Endothelial cell of umbilical vein (primary cell): ENCODE measurements around the gene MCM6. TPM values are rescaled to one million over a fixed set of nuclear protein-coding genes. Genes with fewer than 3 reads are reported as not detected.

ENCODE experiments used
- BruUV-seq: library from RNA; stranded (reverse); fragments of 400-500 nt; replicated peaks from 2 replicates; lab custom pipeline; 2021; lab: Mats Ljungman, UMichigan
- CTCF ChIA-PET: fragments of 300-600, 350-600 bp; sonication (Branson Sonifier 250); formaldehyde crosslinking; loops from one replicate; lab custom pipeline; 2021; ENCODE audit warnings: antibody characterized with exemption, inconsistent platforms; lab: Charles Lee
- POLR2A ChIA-PET: fragments of 300-600, 350-600 bp; sonication (Branson Sonifier 250); formaldehyde crosslinking; loops from one replicate; lab custom pipeline; 2021; ENCODE audit warnings: antibody characterized with exemption, inconsistent platforms; lab: Charles Lee
- DNase-seq: peaks from one replicate; pipeline ENCODE4 v3.0.0-alpha.2; 2011; ENCODE audit warnings: low read depth, low spot score
- FAIRE-seq: peaks from 2 replicates; lab custom pipeline; 2011; peaks lifted over from hg19 to GRCh38; lab: Jason Lieb, UNC
- H2AFZ ChIP-seq: 2 replicates; pipeline ENCODE4 v1.6.0; 2012; ENCODE audit warnings: low read depth, low read length, control low read depth, inconsistent platforms
- H3K27ac ChIP-seq: 2 replicates; pipeline ENCODE4 v1.5.1; 2011; ENCODE audit warnings: low read depth, mild to moderate bottlenecking, control low read depth, low read length, moderate library complexity; ENCODE audit not compliant: insufficient read depth
- H3K27me3 ChIP-seq, 2 experiments: 2 replicates each; pipeline versions ENCODE4 v1.6.0 to v1.6.1; 2011; ENCODE audit warnings: low read length in 2 of 2, mixed read lengths in 1 of 2; ENCODE audit not compliant: control insufficient read depth in 2 of 2, insufficient read depth in 2 of 2
- H3K36me3 ChIP-seq, 2 experiments: 2 replicates in 1 of 2; 3 replicates in 1 of 2; pipeline ENCODE4 v1.5.1; 2011; ENCODE audit warnings: low read length in 2 of 2, mild to moderate bottlenecking in 1 of 2, moderate library complexity in 1 of 2; ENCODE audit not compliant: control insufficient read depth in 2 of 2, insufficient read depth in 2 of 2; ENCODE audit errors: extremely low read depth in 1 of 2
- H3K4me1 ChIP-seq: 3 replicates; pipeline ENCODE4 v1.5.1; 2011; ENCODE audit warnings: mild to moderate bottlenecking, low read length; ENCODE audit not compliant: control insufficient read depth, insufficient read depth; ENCODE audit errors: extremely low read depth
- H3K4me2 ChIP-seq: 2 replicates; pipeline ENCODE4 v1.6.1; 2011; ENCODE audit warnings: low read length, control low read depth, mixed read lengths; ENCODE audit not compliant: insufficient read depth
- H3K4me3 ChIP-seq, 3 experiments: fragments of 200-600 bp in 1 of 3; sonication (generic), shearing (Covaris generic) in 1 of 3; replicated peaks in 1 of 3; 2 replicates each; pipeline ENCODE4 v1.5.1; 2011 to 2016; ENCODE audit warnings: control low read depth in 3 of 3, low read length in 3 of 3, mild to moderate bottlenecking in 2 of 3, inconsistent platforms in 1 of 3, low read depth in 1 of 3, moderate library complexity in 1 of 3; ENCODE audit not compliant: insufficient read depth in 1 of 3
- H3K79me2 ChIP-seq: 2 replicates; pipeline ENCODE4 v1.6.0; 2012; ENCODE audit warnings: low read length, inconsistent platforms; ENCODE audit not compliant: control insufficient read depth, insufficient read depth
- H3K9ac ChIP-seq: replicated peaks from 2 replicates; pipeline ENCODE3; 2011; ENCODE audit warnings: low read length, control low read depth; ENCODE audit not compliant: insufficient read depth; ENCODE audit errors: extremely low read depth
- H3K9me1 ChIP-seq: replicated peaks from 3 replicates; pipeline ENCODE4 v1.6.0; 2011; ENCODE audit warnings: mild to moderate bottlenecking, low read length; ENCODE audit not compliant: control insufficient read depth, insufficient read depth; ENCODE audit errors: extremely low read depth
- H3K9me3 ChIP-seq: replicated peaks from 2 replicates; pipeline ENCODE4 v1.5.1; 2012; ENCODE audit warnings: low read length, inconsistent platforms; ENCODE audit not compliant: control insufficient read depth, insufficient read depth
- H4K20me1 ChIP-seq: replicated peaks from 2 replicates; pipeline ENCODE3; 2011; ENCODE audit warnings: mild to moderate bottlenecking, low read length; ENCODE audit not compliant: control insufficient read depth, insufficient read depth; ENCODE audit errors: extremely low read depth
- EZH2 ChIP-seq: IDR thresholded peaks from 2 replicates; pipeline ENCODE4 v1.6.1; 2012; ENCODE audit warnings: borderline replicate concordance, low read depth, mild to moderate bottlenecking, moderate library complexity, low read length, inconsistent platforms; ENCODE audit not compliant: severe bottlenecking
- POLR2AphosphoS5 ChIP-seq: IDR thresholded peaks from 2 replicates; pipeline ENCODE4 v1.6.1; 2012; ENCODE audit warnings: low read depth, mild to moderate bottlenecking, control low read depth, low read length, moderate library complexity; ENCODE audit not compliant: insufficient read depth
- dilution Hi-C: fragments of 300-500 bp; cut with MboI; formaldehyde crosslinking; loops from one replicate; pipeline ENCODE4 v1.15.0; 2019; ENCODE audit warnings: low sequenced_read_pairs; ENCODE audit not compliant: extremely low pct_ligation_motif_present
- intact Hi-C: fragments of 100-400 bp; cut with micrococcal nuclease; formaldehyde crosslinking; loops from one replicate; pipeline ENCODE4 v1.10.0; 2022
- polyA plus RNA-seq, 4 experiments: library from polyadenylated mRNA; depleted of rRNA in 3 of 4; stranded (reverse) in 3 of 4; unstranded in 1 of 4; fragments of >200 nt; gene quantifications; 2 replicates each; pipeline versions ENCODE4 v1.2.1 to v1.2.3, GENCODE V29; 2011 to 2012; ENCODE audit warnings: missing spikeins in 1 of 4
- total RNA-seq: library from RNA; stranded (reverse); gene quantifications from 2 replicates; pipeline ENCODE4 v1.2.3, GENCODE V29; 2021
- TF ChIP-seq, protein P1 (sequence below): IDR thresholded peaks from 2 replicates; pipeline ENCODE4 v1.6.1; 2011; ENCODE audit not compliant: insufficient read depth, insufficient read length
- TF ChIP-seq, protein P2 (sequence below), 2 donors: IDR thresholded peaks; 1 replicate in 1 of 2; 2 replicates in 1 of 2; pipeline ENCODE4 v1.5.1; 2011; ENCODE audit warnings: low read length in 2 of 2, mild to moderate bottlenecking in 2 of 2, moderate library complexity in 2 of 2, control low read depth in 1 of 2, inconsistent platforms in 1 of 2, low read depth in 1 of 2; ENCODE audit not compliant: insufficient read depth in 1 of 2; ENCODE audit errors: extremely low read depth in 1 of 2

Gene MCM6
- total and polyA plus RNA-seq, 2 donors (not counting 3 experiments of a cell fraction or from before 2014, with no cell fraction given), result 20.6 to 52.6 TPM

DNA sequence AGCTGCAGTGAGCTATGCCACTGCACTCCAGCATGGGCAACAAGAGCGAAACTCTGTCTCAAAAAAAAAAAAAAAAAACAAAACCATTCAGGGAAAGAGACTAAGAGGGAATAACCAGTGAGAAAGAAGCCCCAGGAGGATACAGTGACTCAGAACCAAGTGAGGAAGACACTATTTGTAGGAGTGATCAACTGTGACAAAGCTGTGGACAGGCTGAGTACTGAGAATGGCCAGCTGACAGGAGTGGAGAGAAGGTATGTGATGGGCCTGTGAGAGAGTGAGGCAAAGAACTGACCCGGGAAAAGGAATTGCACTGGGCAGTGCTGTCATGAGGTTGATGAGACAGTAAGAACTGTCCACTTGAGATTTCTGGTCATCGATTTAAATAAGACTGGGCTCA lies 32.6 kb downstream of the MCM6 start:
- no TSS peak for BruUV-seq
- intact Hi-C loops, result no loop called here

More for the DNA sequence above, 32.6 kb downstream of the MCM6 start:
- Histone ChIP-seq H3K79me2 (no peaks in the 10 kb centered on the region), H3K9ac (no peak overlapping the region), H3K9me3 (no peaks in the 10 kb centered on the region), H3K27ac (no peak overlapping the region), H3K27me3 (no peaks in the 10 kb centered on the region), H3K9me1 (no peaks in the 10 kb centered on the region), H3K36me3 (peaks cover 0 to 3% of the 10 kb centered on the region in 2 experiments), H2AFZ (no peak overlapping the region), H3K4me1 (peaks cover 8% of the 10 kb centered on the region), H3K4me3 (no peak overlapping the region), H3K4me2 (no peak overlapping the region), H4K20me1 (no peaks in the 10 kb centered on the region)
- TF ChIP-seq, protein P1, sequence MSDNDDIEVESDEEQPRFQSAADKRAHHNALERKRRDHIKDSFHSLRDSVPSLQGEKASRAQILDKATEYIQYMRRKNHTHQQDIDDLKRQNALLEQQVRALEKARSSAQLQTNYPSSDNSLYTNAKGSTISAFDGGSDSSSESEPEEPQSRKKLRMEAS, result no peak
- TF ChIP-seq POLR2AphosphoS5 (no peak), EZH2 (no peak)
- TF ChIP-seq, protein P2, sequence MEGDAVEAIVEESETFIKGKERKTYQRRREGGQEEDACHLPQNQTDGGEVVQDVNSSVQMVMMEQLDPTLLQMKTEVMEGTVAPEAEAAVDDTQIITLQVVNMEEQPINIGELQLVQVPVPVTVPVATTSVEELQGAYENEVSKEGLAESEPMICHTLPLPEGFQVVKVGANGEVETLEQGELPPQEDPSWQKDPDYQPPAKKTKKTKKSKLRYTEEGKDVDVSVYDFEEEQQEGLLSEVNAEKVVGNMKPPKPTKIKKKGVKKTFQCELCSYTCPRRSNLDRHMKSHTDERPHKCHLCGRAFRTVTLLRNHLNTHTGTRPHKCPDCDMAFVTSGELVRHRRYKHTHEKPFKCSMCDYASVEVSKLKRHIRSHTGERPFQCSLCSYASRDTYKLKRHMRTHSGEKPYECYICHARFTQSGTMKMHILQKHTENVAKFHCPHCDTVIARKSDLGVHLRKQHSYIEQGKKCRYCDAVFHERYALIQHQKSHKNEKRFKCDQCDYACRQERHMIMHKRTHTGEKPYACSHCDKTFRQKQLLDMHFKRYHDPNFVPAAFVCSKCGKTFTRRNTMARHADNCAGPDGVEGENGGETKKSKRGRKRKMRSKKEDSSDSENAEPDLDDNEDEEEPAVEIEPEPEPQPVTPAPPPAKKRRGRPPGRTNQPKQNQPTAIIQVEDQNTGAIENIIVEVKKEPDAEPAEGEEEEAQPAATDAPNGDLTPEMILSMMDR (IDR thresholded peaks at IDR 0.05; ENCODE audit: extremely low read depth in 1 of 2, insufficient read depth in 1 of 2, low read depth in 1 of 2, low read length in 2 of 2), result no peak
- FAIRE-seq (no peak), DNase-seq (no peak)
- POLR2A ChIA-PET, result no interaction called here
- CTCF ChIA-PET, result interaction anchor here (0.7 to 0.9 kb wide), 3 partner anchors 13 to 180 kb away, joined by 3 to 4 read pairs (median 4); no protein-coding TSS in a partner anchor
- dilution Hi-C loops, result no loop called here
